HG03159 (cell line): ENCODE measurements around the gene LYPD6.

ENCODE experiments used
- ATAC-seq: cut with Tn5 transposase; IDR thresholded peaks from one replicate; pipeline ENCODE4 v1.9.1; 2021; ENCODE audit warnings: mild to moderate bottlenecking, moderate library complexity; ENCODE audit not compliant: unreplicated experiment

Gene LYPD6

DNA sequence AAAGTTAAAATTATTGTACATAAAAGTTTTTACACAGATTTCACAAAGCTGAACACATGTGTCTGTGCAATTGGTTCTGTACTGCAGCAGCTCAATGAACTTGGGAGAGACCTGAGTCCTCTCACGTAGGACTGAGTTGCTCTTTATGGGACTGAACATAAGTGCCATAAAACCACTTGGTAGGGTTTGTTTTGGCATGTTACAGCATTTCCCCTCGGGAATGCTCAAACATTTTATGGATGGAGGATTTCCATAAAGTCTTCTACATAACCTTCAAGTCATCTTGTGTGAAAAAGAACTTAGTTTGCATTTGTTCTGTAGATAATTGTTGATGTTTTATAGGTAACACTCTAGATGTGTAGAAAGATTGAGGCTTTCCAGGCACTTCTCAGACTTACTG, 15.9 kb downstream of the LYPD6 start:
- no peak for ATAC-seq

DNA sequence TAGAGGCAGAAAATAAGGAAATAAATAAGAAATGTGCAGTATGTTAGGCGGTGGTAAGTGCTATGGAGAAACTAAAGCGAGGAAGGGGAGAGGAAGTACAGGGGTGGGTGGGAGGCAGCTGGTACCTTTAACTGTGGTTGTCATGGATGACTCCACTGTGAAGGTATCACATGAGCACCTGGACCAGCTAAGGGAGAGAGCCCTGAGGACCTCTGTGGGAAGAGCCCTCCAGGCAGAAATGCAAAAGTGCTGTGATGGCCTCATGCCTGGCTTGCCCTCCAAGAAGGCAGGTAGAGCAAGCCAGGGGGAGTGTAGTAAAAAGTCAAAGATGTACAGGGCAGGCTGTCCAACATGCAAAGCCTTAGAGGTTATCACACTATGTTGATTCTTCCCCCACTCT, 17.9 kb downstream of the LYPD6 start:
- no peak for ATAC-seq

DNA sequence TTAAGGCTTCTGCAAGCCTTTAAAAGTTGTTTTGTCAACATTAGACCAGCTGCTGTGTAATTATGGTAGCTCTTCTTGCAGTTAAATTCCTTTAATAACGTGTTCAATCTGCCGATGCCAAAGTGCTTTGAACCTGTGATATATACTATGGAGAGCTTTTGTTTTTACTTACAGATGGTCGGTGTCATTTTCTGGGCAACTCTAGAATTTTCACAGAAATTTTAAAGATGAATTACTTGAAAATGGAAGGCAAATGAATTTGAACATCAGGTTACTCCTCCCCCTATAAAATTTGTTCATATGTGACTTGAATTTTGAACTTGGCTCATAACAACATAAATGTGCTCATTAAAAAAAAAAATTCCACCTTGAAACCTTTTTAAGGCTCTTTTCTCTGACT, 23.0 kb downstream of the LYPD6 start:
- no peak for ATAC-seq

DNA sequence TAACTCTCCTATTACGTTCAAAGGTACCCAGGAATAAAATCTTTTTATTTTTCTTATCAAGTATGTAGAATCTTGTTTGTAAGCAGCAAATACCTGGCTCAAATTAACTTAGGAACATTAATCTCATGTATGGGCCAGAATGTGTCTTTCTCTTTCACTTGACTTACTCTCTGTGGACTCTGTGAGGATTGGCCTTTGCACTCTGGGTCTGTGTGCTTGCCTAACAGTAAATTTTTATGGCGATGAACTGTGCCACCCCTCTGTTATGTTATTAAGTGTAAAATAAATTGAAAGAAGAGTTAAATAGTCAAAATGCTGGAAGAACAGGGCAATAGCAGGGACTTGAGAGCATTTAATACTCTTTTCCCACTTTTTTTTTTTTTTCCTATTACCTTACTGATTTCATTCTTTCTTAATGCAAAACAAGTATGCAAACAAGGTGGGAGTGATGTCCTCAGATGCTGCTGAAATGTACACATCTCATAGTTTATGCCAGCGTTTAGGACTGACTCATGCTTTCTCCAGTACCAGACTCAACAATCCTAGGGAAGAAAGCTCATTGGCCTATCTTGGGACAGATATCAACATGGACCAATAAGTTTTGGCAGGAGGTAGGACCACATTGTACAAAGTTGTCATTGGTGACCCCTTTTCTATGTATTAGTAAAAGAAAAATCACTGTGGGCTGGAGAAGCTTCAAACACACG, 25.5 kb downstream of the LYPD6 start:
- ATAC-seq = no peak

DNA sequence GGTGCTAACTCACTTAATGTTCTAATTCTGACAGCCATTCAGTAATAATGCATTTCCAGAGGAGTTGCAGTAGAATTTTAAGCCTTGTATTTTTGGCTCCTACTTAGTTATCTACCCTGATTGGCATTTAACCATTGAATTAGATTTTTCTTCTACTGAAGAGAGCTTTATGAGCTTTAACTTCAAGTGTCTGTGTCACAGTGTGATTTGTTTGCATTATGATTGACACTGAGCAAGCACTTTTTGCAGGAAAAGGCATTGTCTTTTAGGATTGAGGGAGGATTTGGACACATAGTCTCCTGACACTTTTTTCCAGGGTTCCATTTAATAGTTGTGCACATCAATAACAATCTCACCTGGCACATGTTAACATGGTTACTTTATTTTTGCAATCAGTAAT, 26.7 kb downstream of the LYPD6 start:
- no peak for ATAC-seq

DNA sequence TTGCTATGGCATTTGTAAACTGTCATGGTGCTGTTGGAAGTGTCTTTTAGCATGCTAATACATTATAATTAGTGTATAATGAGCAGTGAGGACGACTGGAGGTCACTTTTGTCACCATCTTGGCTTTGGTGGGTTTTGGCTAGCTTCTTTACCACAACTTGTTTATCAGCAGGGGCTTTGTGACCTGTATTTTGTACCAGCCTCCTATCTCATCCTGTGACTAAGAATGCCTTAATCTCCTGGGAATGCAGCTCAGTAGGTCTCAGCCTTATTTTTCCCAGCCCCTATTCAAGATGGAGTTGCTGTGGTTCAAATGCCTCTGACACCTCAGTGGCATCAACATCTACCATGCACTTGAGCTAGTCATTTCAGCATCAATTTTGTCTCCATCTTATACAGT, 29.7 kb downstream of the LYPD6 start:
- ATAC-seq = no peak

DNA sequence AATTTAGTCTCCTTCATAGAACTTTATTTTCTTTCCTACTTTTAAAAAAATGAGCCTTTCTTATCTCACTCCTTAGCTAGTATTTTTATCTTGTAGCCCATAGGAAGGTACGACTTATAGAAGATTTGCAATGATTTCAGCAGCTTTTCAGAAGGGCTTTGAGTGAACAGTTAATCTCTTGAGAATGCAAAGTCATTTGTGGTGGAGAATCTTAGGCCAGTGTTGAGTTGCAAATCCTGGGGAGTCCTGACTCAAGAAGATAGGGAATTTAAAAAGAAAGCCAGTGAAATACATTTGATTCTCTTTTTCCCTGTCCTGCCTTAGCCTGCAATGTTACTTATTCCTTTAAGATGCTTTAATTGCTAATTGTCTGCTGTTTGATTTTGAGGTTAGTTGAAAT, 33.6 kb downstream of the LYPD6 start:
- no peak for ATAC-seq

DNA sequence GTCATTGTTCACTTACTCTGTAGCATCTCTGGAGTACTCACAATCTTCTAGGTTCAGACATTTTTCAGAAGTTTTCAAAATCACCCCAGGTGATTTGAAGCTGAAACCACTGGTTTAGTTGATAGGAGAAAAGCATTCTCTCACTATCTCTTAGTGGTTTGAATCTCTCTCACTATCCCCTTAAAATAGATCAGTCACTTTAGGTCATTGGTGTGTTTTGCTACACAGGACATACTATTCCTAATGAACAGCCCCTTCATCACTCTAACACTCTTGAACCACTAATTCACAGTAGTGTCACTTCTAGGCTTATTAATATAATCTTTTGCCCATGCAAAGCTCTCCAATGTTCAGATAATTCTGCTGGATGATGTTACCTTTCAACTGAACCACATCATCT, 34.5 kb downstream of the LYPD6 start:
- ATAC-seq = no peak

DNA sequence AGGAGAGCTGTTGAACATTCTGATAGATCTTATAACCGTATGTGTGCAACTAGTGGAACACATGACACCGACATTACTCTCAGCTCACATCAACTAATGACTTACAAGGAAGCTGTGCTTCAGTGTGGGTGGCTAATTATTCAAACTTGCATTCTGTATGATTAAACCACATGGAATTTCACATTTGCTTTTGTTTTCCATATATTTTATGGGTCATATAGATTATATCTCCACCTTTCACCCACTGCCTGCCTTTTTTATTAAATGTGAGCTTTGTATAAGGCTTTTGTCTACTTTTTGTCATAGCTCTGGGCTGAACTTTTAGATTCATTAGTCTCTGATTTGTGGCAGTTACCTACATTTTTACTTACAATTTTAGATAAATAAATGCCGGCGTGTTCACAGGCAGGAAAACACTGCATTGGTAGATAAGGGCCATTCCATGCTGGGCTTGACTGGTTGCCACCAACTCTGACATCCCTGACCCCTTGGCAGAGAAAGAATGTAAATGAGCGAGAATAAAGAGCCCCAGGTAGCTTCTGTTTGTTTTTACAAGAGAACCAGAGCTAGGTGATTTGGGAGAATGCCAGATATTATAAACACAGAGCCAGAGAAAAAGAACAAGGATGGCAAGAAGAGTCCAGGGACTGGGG, 35.7 kb downstream of the LYPD6 start:
- no peak for ATAC-seq

DNA sequence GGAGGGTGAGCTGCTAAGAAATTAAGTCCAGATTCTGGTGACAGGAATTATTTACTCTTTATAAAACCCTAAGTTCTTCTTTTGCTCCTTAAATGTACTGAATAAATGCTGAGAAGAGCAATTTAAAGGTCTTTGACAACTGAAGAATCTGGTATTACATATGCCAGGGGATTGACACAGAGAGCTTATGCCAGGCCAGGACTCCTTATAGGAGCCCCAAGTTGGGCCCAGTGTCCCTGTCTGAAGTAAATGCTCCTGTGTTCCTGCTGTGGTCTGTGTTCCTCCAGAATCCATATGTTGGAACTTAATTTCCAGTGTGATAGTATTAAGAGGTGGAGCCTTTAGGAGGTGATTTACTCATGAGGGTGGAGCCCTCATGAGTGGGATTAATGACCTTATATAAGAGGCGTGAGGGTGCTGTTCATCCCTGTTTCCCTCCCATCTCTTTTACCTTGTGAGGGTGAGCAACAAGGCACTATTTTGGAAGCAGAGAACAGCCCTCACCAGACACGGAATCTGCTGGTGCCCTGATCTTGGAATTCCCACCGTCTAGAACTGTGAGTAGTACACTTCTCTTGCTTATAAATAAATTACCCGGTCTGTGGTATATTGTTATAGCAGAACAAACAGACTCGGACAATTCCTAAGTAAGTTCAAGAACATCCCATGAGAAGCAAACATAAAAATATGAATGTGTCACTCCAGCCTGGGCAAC, 39.8 kb downstream of the LYPD6 start:
- ATAC-seq = no peak

DNA sequence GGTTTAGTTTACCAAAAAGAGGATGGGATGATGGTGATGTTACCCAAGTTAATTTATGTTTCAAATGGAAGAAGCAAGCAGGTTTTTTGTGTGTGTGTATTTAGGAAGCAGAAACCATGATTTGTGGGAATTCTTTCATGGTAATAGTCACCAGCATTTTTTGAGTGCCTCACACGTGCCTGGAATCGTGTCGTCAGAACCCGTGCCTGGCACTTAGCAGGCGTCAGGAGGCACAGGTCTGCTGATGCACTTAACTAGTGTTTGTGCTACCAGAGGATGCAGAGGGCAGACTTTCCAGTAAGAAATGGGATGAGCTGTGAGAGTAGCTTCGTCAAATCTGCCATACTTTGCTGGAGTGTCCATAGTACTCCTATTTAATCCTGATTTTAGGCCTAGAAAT, 41.1 kb downstream of the LYPD6 start:
- no peak for ATAC-seq

DNA sequence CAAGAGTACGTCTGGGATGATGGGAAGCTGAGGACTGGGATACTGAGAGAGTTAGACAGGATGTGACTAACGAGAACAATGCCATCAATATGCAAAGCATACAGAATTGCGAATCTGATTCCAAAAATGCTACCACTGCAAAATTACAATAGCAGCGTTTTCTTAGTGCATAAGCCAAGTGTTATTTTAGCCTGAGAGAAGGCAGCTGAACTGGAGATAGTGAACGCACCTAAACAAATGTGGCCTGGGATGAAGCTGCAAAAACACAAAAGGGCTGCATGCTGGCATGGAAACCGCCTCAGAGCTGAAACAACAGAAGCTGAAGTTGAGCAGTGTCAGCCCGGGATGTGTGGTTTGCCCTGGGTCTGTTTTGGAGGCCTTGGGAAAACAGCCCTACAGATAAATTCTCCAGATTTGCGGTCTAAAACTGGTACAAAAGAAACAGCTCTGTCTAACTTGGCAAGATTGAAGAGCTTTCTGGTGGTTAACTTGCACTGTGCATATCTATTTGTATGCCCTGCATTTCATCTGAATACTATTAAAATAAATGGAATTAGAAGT, 45.5 kb downstream of the LYPD6 start:
- no peak for ATAC-seq

DNA sequence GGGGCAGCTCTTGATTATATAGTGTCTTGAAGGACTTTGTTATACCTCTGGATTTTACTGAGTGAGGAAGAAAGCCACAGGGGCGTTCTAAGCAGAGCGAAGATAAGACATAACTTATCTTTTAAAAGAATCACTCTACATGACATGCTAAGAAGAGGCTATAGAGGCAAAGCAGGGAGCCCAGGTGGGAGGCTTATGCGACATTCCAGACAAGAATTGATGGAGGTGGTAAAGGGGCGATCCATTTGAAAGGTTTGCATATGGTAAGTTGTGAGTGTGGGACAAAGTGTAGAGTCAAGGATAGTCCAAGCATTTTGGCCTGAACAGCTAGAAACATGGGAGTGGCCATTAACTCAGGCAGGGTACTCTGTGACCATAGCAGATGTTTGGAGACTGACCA, 49.8 kb downstream of the LYPD6 start:
- ATAC-seq = no peak

DNA sequence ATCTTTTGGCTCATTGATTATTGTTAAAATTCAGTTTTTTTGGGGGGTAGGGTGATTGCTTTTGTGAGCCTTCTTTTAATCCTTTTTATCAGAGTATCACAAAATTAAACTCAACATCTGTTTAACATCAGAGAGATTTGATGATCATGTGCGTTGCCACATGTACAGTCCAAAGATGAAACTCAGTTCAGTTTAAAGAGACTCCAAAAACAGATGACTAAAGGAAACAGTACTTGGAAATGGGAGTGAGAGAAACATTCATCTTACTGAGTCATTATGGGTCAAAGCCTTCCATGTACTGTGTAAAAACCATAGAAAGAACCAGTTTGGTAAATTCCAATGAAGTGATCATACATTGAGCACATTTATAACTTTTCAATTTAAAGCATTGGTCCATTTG, 53.0 kb downstream of the LYPD6 start:
- ATAC-seq = no peak

DNA sequence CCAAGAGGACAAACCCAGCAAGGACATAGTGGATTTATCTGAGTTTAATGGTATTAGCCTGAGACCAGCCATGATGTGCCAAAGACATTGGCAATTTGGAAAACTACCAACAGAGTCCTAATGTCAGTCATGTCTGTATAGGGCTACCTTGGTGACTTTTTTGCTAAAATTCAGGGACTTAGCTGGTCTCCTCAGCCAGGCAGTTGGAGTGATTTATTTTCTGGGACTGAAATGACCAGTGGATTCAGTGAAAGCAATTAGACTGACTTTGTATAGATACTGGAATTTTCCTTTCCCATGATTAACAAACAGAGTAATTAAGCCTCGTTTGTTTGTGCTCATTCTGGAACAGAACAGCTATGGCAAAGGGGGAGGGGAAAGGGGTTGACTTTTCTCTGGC, 55.0 kb downstream of the LYPD6 start:
- no peak for ATAC-seq

DNA sequence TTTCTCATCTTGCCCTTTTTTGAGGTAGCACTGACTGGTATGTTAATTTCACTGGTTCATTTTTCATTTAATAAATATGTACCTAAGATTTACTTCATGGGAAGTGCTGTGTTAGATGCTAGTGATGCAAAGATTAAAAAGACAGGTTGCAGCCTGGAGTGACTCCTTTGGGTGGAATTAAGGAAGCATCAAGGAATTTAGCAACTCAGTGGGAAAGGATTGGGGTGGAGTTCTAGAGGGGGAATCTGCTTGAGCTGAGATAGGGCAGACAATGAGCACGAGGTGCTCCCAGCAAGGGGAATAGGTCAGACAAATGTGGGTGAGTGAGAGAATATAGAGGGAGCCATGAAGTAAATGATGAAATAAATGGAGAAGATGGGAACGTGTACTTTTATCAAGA, 57.0 kb downstream of the LYPD6 start:
- no peak for ATAC-seq

DNA sequence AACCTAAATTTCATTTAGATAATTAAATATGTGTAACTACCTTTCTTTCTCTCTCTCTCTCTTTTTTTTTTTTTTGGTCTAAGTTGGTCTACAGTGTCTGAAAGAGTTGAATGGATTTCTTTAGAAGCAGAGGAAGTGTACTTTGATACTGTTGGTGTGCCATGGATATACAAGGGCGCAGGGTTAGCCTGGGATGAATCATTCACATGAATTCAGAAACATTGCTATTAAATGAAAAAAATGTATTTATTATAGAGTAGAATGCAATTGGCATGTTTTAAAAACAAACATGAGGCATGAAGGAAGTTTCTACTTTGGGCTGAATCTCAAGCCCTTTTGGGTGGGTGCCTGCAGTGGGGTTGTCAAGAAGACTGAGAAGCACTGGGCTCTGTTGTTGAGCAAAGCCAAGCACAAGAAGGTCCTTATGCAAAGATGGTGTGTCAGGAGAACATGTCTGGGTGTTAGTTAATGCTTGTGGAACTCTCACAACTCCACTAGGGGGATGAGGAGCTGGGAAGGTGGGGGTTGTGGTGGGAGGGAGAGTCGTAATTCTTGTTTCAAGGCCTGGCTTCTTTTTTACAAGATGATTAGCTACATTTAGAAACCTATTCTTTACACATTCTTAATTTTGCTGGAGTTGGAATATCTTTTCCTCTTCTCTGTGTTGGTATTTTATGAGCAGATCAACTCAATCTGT, 57.9 kb downstream of the LYPD6 start:
- ATAC-seq = no peak

DNA sequence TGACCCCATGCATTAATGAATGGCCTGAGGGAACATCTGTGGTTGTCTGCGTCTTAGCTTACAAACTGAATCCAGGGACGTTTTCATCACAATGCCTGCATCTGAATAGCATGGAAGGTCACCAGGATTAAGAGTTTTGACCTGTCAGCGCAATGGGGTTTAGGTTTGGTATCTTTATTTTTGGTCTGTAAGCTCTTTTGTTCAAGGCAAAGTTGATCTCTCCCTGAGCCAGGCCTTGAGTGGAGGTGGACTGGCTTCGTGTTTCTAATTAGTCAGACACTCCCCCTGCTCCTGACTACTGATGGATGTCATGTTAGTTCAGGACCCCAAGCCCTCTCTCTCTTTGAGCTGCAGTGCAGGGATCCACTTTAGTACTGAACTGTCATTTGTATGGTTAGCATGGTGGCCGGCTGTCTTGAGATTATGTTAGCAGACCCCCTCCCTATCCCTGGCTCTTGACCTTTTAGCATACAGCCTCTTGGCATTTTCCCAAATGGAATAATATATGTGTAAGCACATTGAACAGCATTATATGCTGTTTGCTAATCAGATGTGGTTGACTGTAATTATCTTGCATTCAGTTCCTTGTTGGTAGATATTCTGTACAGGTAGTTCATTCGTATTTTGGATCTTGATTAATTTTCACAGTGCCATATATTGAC, 59.2 kb downstream of the LYPD6 start:
- ATAC-seq = no peak

DNA sequence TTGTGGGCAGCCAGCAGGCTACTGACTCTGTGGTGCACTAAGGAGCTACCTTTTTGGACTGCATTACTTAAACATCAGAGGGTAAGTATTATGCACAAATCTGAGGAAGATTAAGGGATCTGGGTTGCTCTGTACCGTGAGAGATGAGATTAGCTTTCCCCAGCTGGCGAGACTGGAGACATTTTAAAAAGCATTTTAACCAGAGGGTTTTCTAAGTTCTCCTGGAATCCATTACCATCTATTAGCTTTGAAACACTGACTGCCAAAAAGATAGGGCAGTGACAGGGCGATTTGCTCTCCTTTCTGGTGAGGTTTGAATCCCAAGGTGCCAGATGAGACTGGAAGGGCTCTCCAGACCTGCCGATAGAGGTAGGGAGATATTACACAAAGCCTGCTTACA, 63.2 kb downstream of the LYPD6 start:
- ATAC-seq = no peak

DNA sequence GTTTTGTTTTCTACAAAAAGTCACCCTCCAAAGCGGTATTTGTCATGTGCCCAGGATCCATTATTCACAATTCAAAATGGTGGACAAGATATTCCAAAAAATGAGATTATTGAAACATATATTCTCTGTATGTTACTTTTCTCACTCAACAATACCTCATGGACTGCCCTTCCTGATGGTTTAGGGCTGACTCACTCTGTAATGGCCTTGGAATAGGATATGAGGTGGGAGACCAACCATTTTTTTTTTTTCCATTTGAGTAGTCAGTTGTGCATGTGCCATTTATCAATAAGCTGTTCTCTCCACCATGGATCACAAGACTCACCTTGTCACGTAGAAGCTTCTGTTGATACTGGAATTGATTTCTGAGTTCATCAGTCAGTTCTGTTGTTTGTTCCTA, 64.5 kb downstream of the LYPD6 start:
- no peak for ATAC-seq
